Measurements from ENCODE around the gene SMG1.
"Not testable (repeated sequence)": the region's sequence is repeated elsewhere in the genome, so short reads cannot be mapped to it uniquely, and the experiment has no call there.

Gene SMG1

GRCh38 chr16:18925986-18926865 lies at the start of gene SMG1:
SMG1 (minus strand) TSS chr16:18926408; CDS start chr16:18926041, 367 bp downstream.
- DNase-seq (ENCODE audit: low read depth in 2 of 3, low spot score in 1 of 3), result peak; percentile 93 to 95 (median 94)

- DNase-seq (ENCODE audit: low read depth in 2 of 3, low spot score in 1 of 3), result no peak
Observed at GRCh38 chr16:18975109-18975508, 48.9 kb upstream of the SMG1 start.

- DNase-seq (ENCODE audit: low read depth in 2 of 3, low spot score in 1 of 3), result no peak
Observed at GRCh38 chr16:18969855-18970240, 43.6 kb upstream of the SMG1 start.

GRCh38 chr16:18969050-18969854 lies 43.0 kb upstream of the SMG1 start:
- DNase-seq (ENCODE audit: low read depth in 2 of 3, low spot score in 1 of 3), result peak; percentile 58 to 83 (median 66)

- DNase-seq (ENCODE audit: low read depth in 2 of 3, low spot score in 1 of 3), result no peak
Observed at GRCh38 chr16:18966791-18967190, 40.6 kb upstream of the SMG1 start.

- DNase-seq (ENCODE audit: low read depth in 2 of 3, low spot score in 1 of 3), result no peak
Observed at GRCh38 chr16:18965555-18965954, 39.3 kb upstream of the SMG1 start.

- DNase-seq (ENCODE audit: low read depth in 2 of 3, low spot score in 1 of 3), result no peak
Observed at GRCh38 chr16:18959031-18959505, 32.9 kb upstream of the SMG1 start.

GRCh38 chr16:18958621-18959029 lies 32.4 kb upstream of the SMG1 start:
- DNase-seq (ENCODE audit: low read depth in 2 of 3, low spot score in 1 of 3), result no peak

- not testable (repeated sequence) for DNase-seq (ENCODE audit: low read depth in 2 of 3, low spot score in 1 of 3)
Observed at GRCh38 chr16:18956658-18957241, 30.5 kb upstream of the SMG1 start.

GRCh38 chr16:18955874-18956580 lies 29.8 kb upstream of the SMG1 start:
- DNase-seq (ENCODE audit: low read depth in 2 of 3, low spot score in 1 of 3), result peak in 1 of 3 donors; percentile 11

GRCh38 chr16:18953547-18953946 lies 27.3 kb upstream of the SMG1 start:
- no peak for DNase-seq (ENCODE audit: low read depth in 2 of 3, low spot score in 1 of 3)

GRCh38 chr16:18950469-18951185 lies 24.4 kb upstream of the SMG1 start:
- no peak for DNase-seq (ENCODE audit: low read depth in 2 of 3, low spot score in 1 of 3)

- no peak for DNase-seq (ENCODE audit: low read depth in 2 of 3, low spot score in 1 of 3)
Observed at GRCh38 chr16:18948372-18949020, 22.3 kb upstream of the SMG1 start.

- no peak for DNase-seq (ENCODE audit: low read depth in 2 of 3, low spot score in 1 of 3)
Observed at GRCh38 chr16:18945233-18945632, 19.0 kb upstream of the SMG1 start.

GRCh38 chr16:18943414-18943813 lies 17.2 kb upstream of the SMG1 start:
- DNase-seq (ENCODE audit: low read depth in 2 of 3, low spot score in 1 of 3), result no peak

- DNase-seq (ENCODE audit: low read depth in 2 of 3, low spot score in 1 of 3), result no peak
Observed at GRCh38 chr16:18942061-18942460, 15.9 kb upstream of the SMG1 start.

- DNase-seq (ENCODE audit: low read depth in 2 of 3, low spot score in 1 of 3), result no peak
Observed at GRCh38 chr16:18941471-18941870, 15.3 kb upstream of the SMG1 start.

- no peak for DNase-seq (ENCODE audit: low read depth in 2 of 3, low spot score in 1 of 3)
Observed at GRCh38 chr16:18938986-18939385, 12.8 kb upstream of the SMG1 start.

GRCh38 chr16:18937390-18937789 lies 11.2 kb upstream of the SMG1 start:
- no peak for DNase-seq (ENCODE audit: low read depth in 2 of 3, low spot score in 1 of 3)

All from stimulated activated CD4-positive, alpha-beta T cell treated with anti-CD3 and anti-CD28 coated beads, Interleukin-12 subunit alpha, Interleukin-12 subunit beta, amount 100 ng/mL, for 48 hours (primary cell).